ENCODE results near the gene METTL1.

METTL1 gene

DNA sequence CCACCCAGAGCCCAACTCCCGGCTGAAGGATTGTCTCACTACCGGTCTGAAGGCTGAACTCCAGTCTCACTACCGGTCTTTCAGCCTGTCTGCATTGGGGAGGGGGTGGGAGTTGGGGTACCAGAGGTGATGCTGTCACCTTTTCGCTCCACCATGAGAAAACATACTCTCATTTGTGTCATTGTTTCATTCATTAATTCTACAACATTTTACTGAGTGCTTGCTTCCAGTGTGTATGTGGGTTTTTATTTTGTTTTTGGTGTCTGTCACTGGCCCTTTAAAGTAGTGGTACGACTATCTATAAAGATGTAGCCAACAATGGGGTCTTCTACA is 19.3 kb downstream of the METTL1 start:
- DNase-seq = no peak

DNA sequence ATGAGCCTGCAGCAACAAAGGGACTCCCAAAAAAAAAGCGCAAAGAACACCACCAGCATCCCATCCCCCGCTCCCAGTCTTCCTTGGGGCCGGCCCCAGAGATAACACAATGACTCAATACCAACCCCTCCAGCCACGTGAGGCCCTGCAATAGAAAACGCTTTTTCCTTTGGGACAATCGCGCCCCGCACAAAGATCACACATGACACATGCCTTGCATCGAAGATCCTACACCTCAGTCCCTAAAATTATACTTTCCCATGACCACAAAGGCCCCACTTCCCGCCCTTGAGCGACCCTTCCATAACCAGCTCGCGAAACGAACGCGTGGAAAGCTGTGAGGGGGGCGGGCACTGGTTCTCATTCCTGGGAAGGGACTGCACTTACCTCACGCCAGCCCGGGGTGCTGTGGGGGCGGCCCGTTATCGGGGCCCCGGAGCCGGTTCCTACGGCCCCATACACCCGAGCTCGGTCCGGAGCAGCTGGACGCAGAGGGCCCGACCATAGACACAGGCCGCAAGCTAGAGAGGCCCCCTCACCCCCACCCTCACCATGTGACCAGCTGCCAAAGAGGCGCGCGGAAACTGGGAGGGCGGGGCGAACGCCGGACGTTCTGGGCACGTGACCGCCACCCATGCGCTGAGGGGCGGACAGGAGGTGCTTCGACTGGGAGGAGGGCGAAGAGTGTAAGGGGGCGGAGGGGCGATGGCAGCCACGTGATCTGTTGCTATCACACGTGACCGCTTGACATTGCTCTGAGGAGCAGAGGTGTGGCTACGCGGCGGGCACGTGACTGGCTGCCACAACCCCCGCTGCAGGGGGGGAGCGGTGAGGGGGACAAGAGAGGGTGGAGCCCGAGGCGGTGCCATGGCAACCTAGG is 19.9 kb downstream of the METTL1 start, which contains the start of gene CDK4:
Gene CDK4, minus strand, starts transcription at position 523 of the 880 bp plus-strand sequence. CDS start 593 bp downstream, outside the sequence.
- DNase-seq = peak; percentile 98 to 99

DNA sequence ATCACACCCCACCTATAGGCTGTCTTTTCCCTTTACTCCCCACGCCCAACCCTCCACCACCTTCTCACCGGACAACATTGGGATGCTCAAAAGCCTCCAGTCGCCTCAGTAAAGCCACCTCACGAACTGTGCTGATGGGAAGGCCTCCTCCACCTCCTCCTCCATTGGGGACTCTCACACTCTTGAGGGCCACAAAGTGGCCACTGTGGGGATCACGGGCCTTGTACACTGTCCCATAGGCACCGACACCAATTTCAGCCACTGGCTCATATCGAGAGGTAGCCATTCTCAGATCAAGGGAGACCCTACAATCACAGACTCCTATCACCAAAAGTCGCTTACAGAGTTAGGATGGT is 20.5 kb downstream of the METTL1 start:
- DNase-seq = no peak

DNA sequence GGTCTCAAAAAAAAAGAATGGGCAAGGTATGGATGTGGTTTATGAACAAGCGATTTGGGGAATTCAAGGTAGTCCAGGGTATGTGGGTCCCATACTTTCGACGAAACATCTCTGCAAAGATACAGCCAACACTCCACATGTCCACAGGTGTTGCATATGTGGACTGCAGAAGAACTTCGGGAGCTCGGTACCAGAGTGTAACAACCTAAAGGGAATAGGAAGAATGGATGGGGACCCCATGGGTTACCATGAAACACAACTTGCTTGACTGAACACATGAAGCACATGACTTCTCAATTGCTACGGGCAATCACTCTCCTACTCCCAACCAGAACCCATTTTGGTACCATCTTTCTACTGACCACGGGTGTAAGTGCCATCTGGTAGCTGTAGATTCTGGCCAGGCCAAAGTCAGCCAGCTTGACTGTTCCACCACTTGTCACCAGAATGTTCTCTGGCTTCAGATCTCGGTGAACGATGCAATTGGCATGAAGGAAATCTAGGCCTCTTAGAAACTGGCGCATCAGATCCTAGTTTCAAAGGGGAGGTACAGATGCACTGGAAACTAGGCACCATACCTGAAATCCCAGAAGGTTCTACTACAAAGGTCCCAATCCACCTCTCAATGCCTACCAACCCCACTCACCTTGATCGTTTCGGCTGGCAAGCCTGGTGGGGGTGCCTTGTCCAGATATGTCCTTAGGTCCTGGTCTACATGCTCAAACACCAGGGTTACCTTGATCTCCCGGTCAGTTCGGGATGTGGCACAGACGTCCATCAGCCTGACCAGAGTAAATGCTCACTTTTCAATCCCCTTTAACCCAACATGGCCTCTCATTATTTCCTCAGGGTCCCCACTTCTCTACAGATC is 21.1 kb downstream of the METTL1 start:
- no peak for DNase-seq

DNA sequence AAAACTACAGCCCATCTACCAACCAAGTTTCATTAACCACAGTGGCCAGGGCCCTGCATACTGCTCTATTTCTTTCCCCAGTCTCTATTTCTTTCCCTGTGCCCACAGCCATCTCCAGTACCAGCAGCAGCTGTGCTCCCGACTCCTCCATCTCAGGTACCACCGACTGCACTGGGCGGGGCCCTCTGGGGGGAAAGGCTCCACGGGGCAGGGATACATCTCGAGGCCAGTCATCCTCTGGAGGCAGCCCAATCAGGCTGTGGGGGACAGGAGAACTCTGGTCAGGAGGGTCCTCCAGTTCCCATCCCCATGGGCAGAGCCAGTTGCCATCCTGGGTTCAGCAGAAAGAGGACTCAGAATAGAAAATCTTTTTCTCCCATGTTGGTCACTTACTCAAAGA is 22.8 kb downstream of the METTL1 start:
- DNase-seq = no peak

DNA sequence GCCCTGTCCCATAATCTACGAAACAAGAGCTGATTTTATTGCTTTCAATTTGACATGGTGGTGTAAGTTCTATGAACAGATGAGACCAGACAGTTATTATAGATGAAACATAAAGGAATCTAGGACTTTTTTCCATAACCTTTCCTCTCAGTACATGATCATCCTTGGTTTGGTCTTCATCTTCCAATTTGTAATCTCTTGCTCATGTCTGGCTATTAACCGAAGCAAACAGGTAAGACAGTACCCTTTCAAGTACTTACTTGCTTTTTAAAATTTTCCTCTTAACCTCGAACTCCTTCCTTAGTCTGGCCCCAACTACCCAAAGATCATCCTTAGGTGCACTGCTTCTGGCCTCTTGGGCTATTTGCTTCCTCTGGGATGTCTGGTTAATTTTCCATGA is 25.9 kb downstream of the METTL1 start:
- no peak for DNase-seq

DNA sequence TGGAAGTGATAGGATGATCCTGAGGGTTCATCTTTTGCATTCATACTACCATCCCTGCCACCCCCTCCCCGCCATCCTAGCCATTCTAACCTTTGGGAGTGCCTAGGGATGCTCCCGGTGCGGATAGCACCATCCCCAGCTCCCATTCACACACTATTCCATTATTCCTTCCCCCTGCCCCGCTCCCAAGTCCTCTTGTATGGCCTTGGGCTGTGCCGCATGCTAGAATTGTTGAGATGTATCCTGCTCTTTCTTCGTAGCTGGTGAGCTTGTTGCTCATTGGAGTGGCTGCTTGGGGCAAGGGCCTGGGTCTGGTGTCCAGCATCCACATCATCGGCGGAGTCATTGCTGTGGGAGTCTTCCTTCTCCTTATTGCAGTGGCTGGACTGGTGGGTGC is 26.4 kb downstream of the METTL1 start:
- DNase-seq = no peak

DNA sequence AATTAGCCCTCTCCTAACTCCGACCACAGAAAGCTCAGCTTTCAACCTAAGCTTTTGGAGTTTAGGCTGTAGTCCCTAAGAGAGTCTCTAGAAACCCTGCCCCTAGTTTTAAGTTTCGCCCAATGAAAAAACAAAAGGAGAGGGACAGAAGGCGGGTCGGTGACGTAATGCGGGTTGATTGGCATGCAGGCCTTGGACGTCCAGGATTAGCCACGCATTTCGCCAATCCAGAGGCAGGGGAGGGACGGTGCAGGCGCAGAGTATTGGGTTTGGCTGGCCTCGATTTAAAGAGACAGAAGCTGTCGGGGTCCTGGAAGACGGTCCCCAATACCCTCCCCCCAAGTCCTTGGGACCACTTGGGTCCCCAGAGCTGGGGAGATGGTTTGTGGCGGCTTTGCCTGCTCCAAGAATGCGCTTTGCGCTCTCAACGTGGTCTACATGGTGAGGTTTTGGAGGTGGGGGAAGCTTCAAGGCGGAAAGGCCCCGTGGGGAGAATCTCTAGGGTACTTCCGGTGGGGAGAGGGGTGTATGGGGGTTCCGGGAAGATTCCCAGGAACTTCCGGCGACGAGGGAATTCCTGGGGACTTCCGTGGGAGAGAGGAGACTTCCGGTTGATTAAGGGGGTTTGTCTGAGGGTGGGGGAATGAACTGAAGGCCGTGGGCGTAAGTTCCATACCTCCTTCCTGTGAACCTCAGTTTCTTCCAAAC is 27.0 kb downstream of the METTL1 start, which contains the start of gene TSPAN31:
Gene TSPAN31, plus strand, starts transcription at position 263 of the 708 bp plus-strand sequence. Its CDS starts 116 bp downstream, at position 379.
- DNase-seq = peak; percentile 94 to 96

DNA sequence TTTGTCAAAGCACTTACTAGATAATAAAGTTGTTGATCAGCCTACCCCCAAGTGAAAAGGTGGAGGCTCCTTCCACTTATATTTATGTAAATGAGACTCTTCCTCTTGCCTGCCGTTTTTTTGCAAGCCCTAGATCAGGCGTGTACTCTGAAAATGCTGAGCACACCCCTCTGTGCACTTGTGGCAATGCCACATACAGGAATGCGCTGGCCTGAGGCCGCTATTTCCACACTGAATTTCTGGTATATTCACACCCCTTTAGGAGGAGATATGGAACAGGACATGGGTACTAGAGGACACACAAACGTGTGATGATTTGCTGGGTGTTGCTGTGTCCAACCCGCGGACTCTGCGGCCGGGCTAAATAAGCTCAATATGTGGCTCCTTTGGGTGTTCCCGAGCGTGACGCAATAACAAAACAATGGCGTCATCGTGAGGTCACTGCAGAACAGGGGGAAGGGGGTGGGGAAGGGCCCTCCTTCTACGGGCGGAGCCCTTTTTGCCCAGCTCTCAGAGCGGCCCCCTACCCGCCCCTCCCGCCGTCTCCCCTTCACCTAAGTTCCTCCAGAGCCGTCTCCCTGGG is 27.6 kb downstream of the METTL1 start:
- DNase-seq = peak; percentile 76 to 86

DNA sequence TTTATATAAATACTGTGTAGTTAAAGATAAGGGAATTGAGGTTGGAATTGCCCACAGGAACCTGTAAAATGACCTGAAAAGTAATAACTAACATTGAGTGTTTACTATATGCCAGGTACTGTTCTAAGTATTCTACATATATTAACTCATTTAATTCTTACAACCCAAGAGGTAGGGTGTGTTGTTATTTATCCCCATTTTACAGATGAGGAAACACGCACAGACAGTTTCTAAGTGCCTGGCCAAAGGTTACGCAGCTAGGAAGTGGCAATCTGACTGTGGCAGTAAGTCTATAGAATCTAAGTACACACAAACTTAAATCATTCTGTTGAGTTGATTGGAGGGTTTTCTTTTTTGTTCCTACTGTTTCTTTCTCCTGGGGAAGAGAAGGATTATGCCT is 28.1 kb downstream of the METTL1 start:
- no peak for DNase-seq

DNA sequence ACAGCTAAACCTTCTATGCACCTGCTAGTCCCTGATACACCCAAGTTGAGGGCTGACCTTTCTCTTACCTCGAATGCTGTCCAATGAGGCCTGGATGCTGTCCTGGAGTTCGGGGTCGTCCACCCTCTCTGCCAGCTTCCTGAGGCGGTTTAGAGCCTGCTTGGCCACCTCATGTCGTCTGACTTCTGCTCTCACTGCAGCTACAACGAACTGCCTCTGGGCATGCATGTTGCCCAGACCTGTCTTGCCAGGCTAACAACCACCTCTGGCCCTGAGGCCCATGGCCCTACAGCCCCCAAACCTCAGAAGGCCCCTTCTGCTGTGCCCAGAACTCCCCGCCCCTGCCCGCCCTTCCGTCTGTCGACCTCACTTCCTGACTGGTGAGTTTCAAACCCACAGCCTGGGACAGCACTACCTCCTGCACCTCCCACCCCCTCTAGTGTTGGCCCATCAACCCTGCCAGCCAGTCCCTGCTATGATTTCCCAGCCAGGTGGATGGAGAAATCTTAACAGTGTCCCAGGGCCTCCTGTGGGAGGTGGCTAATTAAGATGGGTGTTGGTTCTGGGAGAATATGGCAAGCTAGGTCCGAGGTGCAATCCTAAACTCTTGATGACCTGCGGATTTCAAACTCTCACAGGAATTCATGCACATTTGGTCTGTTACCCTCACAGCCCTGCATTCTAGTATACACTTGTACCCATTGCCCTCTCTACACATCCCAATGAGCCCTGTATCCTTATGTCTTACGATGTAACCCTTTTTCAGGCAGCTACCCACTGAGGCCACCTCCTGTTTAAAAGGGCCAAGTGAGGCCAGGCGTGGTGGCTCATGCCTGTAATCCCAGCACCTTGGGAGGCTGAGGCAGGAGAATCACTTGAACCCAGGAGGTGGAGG is 29.8 kb downstream of the METTL1 start:
- DNase-seq = no peak

DNA sequence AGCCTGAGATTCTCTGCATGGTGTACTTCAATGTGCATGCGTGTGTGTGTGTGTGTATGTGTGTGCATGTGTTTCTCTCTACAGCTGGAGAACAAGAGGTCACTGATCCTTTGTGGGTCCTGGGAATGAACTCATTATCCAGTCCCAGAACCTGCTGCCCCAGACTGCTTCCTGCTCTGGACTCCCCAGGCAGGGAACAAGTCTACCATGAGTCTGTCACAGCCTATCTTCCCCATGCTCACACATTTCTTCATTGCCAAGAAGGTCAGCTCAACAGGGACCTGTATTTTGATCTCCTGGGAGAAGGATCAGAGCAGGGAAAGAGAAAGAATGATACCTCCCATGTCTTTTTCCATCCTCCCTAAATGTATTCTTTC is 30.5 kb downstream of the METTL1 start:
- no peak for DNase-seq

DNA sequence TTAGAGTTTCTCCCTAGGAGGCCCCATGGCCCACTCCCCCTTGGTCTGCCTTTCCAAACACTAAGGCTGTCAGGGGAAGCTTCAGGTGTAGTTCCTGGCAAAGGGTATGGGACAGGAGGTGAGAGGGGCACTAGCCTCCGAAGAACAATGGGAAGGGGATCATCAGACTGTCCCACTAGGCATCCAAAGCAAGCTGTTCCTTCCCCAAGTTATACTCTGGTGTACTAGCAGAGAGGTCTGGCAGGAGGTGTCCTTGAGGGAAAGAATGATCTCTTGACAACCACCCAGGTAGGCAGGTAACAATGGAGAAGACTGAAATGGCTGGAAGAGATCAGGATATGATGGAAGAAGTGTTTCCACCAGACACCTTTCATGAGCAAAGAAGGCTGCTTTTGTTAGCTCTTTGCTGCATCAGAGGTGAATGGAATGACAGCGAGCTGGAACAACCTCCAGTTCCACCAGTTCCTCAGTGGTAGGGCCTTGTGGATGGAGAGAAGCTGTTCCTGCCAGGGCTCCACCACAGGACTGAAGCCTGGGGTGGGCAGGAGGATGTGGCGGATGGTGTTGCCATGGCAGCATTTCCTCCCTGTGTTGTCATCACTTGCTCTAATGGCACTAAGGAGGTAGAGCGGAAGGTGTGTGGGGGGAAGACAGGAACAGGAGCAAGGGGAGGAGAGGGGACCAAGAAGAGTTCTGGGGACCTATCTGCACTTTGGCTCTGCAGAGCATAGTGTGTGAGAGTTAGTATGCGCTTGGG is 31.1 kb downstream of the METTL1 start:
- no peak for DNase-seq

DNA sequence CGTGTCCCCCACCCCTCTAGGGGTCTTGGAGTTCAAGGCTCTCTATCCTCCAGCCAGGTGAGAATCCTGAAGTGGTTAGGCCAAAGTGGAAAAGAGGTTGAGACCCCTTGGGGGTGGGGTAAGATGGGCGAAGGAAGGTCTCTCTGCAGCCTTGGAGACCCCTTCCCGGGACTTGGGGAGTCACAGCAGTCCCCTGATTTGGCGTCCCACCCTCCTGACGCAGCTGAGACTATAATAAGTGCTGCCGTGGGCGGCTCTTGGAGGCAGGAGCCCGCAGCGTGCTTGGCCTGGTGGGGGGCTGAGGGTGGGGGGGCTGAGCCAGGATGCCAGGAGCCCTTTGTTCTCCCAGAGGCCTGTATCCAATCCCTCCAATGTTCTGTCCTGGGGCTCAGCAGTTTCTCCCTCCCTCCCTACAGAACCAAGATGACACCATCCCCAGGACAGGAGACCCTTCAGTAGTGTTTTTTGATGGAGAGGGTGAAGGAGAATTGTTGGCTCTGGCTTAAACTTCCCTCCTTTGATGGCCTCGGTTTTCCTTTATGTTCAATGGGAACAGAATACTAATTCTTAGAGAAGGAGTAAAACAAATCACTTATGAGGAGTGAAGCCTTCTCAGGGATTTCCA is 31.9 kb downstream of the METTL1 start:
- DNase-seq = no peak

DNA sequence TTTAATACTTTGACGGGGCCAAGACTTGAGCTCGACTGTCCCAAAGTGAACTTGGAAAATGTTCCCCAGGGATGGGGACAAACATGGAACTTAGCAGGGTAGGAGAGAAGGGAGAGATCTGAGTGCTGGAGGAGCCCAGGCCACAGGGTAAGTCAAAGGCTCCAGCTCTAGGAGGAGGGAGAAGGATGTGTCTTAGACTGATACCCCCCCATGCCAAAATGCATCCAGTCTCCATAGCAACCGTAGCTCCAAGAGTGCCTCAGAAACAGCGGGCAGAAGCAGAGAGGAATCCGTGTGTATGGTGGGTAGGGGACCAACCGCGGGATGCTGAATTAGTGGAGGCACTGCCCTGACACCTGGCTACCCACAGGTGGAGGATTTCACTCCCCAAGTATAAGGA is 32.5 kb downstream of the METTL1 start:
- DNase-seq = no peak

DNA sequence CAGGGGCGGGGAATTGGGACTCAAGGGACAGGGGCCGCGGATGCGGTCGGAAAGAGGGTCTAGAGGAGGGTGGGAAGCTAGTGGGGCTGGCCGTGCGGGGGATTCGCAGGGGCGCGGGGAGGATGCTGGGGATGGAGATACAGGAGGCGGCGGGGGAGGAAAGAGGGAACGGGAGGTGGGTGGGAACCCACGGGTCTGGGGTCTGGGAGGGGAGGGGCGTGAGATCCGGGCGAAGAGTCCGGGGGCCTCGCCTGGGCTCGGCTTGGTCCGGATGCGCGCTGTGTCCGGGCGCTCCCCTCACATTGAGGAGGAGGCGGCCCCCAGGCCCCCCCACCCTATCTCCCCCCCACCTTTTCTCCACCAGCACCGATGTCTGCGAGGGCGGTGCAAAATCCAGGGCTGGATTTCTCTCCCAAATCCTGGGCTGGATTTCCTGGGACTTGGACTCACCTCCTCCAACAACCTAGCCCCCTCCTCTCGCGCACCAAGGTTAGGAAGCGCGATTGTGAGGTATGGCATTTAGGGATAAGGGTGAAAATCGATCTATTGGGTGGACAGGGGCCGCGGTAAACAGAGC is 33.2 kb downstream of the METTL1 start, which contains the start of gene AGAP2:
Gene AGAP2, minus strand, starts transcription at position 82 of the 577 bp plus-strand sequence. CDS start 496 bp downstream, outside the sequence.
- peak; percentile 41 to 76 for DNase-seq

DNA sequence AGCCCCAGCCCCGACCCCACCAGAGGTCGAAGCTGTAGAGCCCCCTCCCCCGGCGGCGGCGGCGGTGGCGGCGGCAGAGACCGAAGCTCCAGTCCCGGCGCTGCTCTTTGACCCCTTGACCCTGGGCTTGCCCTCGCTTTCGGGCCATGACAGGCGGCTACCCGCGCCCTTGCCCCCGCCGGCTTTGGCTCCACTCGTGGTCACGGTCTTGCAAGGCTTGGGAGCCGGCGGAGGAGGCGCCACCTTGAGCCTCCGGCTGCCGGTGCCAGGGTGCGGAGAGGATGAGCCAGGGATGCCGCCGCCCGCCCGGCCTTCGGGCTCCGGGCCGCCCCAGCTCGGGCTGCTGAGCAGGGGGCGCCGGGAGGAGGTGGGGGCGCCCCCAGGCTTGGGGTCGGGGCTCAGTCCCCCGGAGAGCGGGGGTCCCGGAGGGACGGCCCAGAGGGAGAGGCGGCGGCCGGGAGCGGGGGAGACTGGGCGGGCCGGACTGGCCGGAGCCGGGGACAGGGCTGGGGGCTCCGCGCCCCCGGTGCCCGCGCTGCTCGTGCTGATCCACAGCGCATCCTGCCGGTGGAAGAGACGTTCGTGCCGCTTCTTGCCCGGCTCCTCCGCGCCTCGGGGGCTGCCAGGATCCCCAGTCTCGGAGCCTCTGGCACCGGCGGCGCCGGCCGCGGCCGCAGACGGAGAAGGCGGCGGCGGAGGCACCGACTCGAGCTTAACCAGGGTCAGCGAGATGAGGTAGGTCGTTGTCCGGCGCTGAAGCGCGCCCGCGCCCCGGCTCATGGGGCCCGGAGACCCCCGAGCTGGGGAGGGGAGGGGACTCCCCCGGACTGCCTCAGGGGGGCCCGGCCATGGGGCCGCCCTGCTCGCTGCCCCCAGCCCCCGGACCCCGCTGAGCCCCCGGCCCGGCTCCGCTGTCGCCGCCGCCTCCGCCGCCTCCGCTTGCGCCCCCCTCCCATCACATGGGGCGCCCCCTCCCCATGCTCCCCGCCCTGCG is 34.1 kb downstream of the METTL1 start:
- DNase-seq = peak in 1 of 2 experiments; percentile 53

DNA sequence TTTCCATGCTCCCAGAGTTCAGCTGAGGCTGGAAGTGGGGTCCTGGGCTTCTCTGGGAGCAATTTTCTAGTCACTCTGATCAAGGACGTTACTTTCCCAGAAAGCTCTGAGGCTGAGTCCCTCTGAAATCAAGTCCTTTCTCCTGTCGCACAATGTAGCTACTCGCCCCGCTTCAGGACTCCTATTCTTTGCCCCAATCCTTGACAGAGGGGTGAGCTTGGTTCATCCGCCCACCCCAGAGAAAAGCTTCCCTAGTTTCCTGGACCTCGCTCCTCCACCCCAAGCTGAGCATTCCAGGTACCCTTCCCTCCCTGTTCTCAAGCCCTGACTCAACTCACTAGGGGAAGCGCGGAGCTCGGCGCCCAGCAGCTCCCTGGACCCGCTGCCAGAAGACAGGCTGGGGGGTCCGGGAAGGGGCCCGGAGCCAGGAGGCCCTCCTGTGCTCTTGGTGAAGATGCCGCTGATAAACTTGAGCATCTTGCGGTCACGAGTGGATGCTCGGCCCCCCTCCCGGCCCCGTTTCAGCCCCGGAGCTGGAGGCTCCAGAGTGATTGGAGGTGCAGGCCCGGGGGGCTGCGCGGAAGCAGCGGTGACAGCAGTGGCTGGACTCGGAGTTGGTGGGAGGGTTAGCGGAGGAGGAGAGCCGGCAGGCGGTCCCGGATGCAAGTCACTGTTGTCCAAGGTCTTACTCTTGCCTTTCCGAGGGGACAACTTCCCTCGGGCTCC is 35.0 kb downstream of the METTL1 start:
- DNase-seq = no peak
